Activated T-helper 9 cell treated with anti-CD3 and anti-CD28 coated beads, Interleukin-2, amount 50 U/mL, for 16 hours (primary cell): ENCODE results near the gene EHMT2.
A peak's percentile ranks its signal among the peaks of the same experiment; 100 is the strongest.
"Not testable (repeated sequence)": the region's sequence is repeated elsewhere in the genome, so short reads cannot be mapped to it uniquely, and the experiment has no call there.

Experiments used
- DNase-seq: peaks from one replicate; pipeline ENCODE4 v3.0.0-alpha.2; 2020; ENCODE audit warnings: low read depth

EHMT2 gene

GRCh38 chr6:31897612-31898382 is at the start of gene EHMT2:
EHMT2 (minus strand) TSS chr6:31897698; CDS start chr6:31897677, 21 bp downstream.
- peak; percentile 80 for DNase-seq

GRCh38 chr6:31947070-31947675 is 49.7 kb upstream of the EHMT2 start:
- DNase-seq: no peak

- DNase-seq: no peak
Observed at GRCh38 chr6:31946370-31946885, 48.9 kb upstream of the EHMT2 start.

- no peak for DNase-seq
Observed at GRCh38 chr6:31945507-31946369, 48.2 kb upstream of the EHMT2 start, which contains the start of gene CFB. CFB (plus strand) TSS chr6:31946095; CDS start chr6:31946222, 127 bp downstream.

- DNase-seq: no peak
Observed at GRCh38 chr6:31945154-31945506, 47.6 kb upstream of the EHMT2 start.

GRCh38 chr6:31943742-31944141 is 46.2 kb upstream of the EHMT2 start:
- DNase-seq: no peak

- DNase-seq: no peak
Observed at GRCh38 chr6:31940256-31940664, 42.8 kb upstream of the EHMT2 start.

GRCh38 chr6:31935823-31936222 is 38.3 kb upstream of the EHMT2 start:
- DNase-seq: no peak

- no peak for DNase-seq
Observed at GRCh38 chr6:31935021-31935420, 37.5 kb upstream of the EHMT2 start.

- no peak for DNase-seq
Observed at GRCh38 chr6:31933537-31933936, 36.0 kb upstream of the EHMT2 start.

GRCh38 chr6:31932137-31932536 is 34.6 kb upstream of the EHMT2 start:
- not testable (repeated sequence) for DNase-seq

- DNase-seq: no peak
Observed at GRCh38 chr6:31930962-31931361, 33.5 kb upstream of the EHMT2 start.

- DNase-seq: no peak
Observed at GRCh38 chr6:31928672-31928939, 31.1 kb upstream of the EHMT2 start.

- DNase-seq: no peak
Observed at GRCh38 chr6:31927863-31928671, 30.6 kb upstream of the EHMT2 start.

GRCh38 chr6:31927242-31927862 is 29.9 kb upstream of the EHMT2 start, which contains the start of gene C2:
C2 (plus strand) TSS chr6:31927717; CDS start chr6:31927753, 36 bp downstream.
- no peak for DNase-seq

- DNase-seq: no peak
Observed at GRCh38 chr6:31922942-31923341, 25.4 kb upstream of the EHMT2 start.

- no peak for DNase-seq
Observed at GRCh38 chr6:31920811-31921210, 23.3 kb upstream of the EHMT2 start.

GRCh38 chr6:31919624-31920303 is 22.3 kb upstream of the EHMT2 start:
- DNase-seq: no peak

GRCh38 chr6:31918069-31918720 is 20.7 kb upstream of the EHMT2 start:
- no peak for DNase-seq

- DNase-seq: no peak
Observed at GRCh38 chr6:31915756-31916155, 18.3 kb upstream of the EHMT2 start.
